HG03460 (cell line): ENCODE results near the gene TUBA3E.
"Not testable (repeated sequence)": the region's sequence is repeated elsewhere in the genome, so short reads cannot be mapped to it uniquely, and the experiment has no call there.

Experiments used
- ATAC-seq: cut with Tn5 transposase; IDR thresholded peaks from one replicate; pipeline ENCODE4 v1.9.1; 2021; ENCODE audit not compliant: unreplicated experiment

TUBA3E gene

GRCh38 chr2:130165293-130166016, 32.8 kb downstream of the TUBA3E start:
- no peak for ATAC-seq

GRCh38 chr2:130162968-130163367, 35.3 kb downstream of the TUBA3E start:
- ATAC-seq: no peak

- not testable (repeated sequence) for ATAC-seq
Observed at GRCh38 chr2:130162486-130162885, 35.8 kb downstream of the TUBA3E start.

DNA sequence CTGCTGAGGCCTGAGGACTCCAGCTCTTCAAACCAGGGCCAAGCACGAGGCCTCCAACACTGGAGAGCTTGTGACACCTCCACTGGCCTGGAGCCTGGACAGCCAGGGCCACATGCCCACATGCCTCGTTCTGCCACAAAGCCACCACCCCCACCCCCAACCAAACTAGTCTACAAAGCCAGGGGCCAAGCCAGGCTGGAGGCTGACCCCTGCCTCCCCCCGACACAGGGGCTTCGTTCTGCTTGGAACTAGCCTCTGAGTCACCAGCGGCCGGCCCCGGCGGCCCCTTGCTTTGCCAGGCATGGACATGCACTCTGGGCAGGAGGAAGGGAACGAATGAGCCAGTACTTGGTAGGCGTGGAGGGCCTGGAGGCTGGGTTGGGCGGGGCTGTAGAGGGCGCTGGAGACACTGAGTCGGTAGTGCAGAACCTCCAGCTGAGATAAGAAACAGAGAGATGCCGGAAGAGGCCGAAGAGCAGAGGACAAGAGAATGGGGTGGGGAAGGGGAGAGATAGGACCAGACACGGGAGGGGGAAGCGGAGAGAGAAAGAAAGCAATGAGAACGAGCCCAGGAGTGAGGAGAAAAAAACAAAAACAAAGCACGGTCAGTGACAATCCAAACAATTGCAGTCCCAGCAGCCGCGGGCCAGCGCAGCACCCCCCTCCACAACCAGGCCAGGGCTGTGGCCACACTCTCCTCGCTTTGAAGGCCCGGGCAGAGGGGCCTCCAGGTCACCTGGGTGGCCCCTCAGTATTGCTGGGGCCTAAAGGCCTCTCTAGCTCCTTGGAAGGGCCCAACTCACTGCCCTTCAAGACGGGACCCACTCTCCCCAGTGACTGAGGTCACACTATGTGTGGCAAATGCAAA, 37.2 kb downstream of the TUBA3E start:
- ATAC-seq: not testable (repeated sequence)

DNA sequence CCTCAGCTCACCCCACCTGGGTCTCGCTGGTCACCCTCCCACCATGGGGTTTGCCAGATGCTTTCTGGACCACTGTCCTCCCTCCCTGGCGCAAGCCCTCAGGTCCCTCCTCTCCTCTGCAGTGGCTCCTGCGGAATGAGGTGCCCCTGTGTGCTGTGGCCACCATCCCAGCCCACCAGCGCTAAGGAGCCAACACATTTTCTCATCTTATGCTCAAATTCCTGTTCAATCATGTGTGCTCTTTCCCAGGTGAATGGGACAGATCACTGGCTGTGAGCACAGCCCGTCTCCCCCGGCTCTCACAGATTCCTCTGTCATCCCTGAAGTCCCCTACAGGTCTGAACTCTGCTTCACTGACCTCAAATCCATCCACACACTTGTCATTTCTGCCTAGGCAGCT, 38.1 kb downstream of the TUBA3E start:
- no peak for ATAC-seq

GRCh38 chr2:130159376-130159775, 38.9 kb downstream of the TUBA3E start:
- not testable (repeated sequence) for ATAC-seq

- no peak for ATAC-seq
Observed at GRCh38 chr2:130158631-130159030, 39.6 kb downstream of the TUBA3E start.

DNA sequence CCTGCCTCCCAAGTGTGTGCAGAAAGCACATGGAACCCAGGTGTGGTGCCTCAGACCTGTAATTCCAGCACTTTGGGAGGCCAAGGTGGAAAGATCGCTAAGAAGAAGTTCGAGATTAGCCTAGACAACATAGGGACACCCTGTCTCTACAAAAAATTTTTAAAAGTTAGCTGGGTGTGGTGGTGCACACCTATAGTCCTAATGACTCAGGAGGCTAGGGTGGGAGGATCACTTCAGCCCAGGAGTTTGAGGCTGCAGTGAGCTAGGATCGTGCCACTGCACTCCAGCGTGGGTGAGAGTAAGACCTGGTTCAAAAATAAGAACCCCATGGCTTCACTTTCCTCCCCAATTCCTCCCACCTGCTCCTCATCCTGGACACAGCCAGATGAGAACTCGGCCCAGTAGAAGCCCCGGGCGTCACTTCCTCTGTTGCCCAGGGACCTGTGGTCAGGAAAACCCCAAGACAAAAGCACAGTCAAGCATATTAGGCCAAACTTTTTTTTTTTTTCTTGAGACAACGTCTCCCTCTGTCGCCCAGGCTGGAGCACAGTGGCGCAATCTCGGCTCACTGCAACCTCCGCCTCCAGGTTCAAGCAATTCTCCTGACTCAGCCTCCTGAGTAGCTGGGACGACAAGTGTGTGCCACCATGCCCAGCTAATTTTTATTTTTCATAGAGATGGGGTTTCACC, 40.3 kb downstream of the TUBA3E start:
- peak; percentile 87 for ATAC-seq

- ATAC-seq: peak; percentile 33
Observed at GRCh38 chr2:130157354-130157753, 40.9 kb downstream of the TUBA3E start.

DNA sequence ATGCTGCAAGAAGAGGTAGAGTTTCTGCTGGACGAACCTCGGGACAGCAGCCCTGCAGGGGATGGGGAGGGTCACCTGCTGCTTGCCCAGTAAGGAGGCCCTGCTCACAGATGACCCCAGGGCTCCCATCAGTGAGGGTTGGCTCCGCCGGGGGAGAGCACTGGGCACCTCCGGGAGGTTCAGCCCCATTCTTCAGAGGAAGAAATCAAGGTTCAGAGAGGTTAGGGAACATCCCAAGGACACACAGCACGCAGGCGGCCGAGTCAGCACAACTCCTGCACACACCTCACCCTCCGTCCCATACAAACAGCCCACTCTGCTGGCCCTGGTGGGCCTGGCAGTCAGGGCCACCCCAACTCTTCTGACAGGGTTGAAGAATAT, 41.6 kb downstream of the TUBA3E start:
- no peak for ATAC-seq

- not testable (repeated sequence) for ATAC-seq
Observed at GRCh38 chr2:130155956-130156623, 42.1 kb downstream of the TUBA3E start.

DNA sequence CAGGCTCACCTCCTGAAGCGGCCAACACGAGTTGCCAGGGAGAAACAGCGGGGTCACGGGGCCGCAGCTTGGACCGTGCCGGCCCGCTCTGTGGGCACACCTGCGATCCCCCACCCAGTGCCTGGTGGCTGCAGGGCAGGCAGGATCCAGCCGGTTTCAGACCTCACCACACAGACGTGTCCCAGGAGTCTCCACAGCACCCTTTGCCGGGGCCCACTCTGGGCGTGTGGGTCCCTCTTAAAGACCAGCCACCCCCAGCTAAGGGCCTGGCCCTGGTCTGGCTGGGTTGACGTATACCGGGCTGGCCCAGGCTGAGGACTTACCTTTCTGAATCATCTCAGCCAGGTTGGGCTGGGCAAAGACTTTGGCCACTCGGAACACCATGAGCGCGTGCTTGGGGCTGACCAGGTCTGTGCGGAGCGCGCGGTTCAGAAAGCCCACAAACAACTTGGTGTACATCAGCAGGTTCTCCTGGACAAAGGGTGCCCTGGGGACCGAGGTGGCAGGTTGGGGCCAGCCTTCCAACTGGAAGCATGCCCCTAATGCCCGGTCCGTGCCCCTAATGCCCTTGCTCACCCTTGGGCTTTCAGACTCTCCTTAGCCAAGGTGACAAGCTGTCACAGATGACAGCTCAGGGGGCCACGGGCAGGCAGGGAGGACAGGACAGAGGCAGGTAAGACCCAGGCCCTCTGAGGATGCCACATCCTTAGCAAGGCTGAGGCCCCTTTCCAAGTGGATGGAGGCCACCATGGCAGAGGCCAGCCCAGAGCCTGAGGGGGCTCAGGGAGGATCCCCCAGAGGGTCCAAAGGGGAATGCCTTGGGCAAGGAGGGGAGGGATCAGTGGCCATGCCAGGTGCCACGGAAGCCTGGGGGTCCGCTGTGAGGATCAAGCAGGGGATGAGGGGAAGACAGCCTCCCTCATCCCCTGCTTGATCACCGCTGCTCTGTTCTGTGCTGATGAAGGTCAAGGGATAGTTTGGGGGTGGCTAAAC, 43.2 kb downstream of the TUBA3E start:
- ATAC-seq: no peak

DNA sequence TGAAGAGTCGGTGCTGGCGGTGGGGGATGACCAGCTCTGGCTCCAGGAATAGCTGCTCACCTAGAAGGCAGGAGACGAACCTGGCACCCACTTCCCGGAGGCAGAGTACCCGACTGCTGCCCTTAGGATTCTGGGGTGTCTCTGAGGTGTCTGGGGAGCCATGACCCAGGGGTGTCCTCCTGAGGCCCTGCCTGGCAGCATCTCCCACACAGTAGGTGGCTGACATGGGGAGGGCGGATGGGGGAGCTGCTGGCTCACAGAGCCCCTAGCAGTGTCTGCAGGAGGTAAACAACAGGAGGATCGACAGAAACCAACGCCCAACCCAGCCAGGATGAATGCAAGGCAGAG, 43.8 kb downstream of the TUBA3E start:
- not testable (repeated sequence) for ATAC-seq

DNA sequence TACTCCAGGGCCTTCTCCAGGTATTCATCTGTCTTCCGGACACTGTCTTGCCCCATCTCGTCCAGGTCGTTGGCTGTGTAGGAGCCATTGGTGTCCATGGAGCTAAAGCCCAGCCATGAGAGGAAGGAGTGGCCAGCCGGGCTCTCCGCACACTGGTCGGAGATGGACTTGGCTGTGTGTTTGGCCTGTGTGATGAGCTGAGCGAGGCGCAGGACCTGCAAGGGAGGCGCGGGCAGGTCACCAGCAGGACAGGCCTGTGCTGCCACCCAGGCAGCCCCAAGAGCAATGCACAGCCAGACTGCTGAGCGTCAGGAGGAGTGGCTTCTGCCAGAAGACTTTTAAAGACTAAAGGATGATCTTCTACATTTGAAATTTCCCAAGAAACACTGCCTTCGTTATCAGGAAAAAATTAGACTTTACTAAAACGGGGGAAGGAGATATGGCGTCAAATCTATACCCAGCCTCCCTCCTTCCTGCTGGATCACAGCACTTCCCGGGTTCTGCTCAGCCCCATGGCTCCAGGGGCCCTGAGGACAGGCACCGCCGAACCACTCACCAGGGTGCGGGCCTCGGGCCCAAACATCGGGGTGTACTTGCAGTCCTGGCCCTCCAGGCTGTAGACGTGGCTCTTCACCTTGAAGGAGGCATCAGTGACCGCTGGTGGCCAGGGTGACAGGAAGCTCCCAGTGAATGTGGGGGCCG, 44.4 kb downstream of the TUBA3E start:
- not testable (repeated sequence) for ATAC-seq

DNA sequence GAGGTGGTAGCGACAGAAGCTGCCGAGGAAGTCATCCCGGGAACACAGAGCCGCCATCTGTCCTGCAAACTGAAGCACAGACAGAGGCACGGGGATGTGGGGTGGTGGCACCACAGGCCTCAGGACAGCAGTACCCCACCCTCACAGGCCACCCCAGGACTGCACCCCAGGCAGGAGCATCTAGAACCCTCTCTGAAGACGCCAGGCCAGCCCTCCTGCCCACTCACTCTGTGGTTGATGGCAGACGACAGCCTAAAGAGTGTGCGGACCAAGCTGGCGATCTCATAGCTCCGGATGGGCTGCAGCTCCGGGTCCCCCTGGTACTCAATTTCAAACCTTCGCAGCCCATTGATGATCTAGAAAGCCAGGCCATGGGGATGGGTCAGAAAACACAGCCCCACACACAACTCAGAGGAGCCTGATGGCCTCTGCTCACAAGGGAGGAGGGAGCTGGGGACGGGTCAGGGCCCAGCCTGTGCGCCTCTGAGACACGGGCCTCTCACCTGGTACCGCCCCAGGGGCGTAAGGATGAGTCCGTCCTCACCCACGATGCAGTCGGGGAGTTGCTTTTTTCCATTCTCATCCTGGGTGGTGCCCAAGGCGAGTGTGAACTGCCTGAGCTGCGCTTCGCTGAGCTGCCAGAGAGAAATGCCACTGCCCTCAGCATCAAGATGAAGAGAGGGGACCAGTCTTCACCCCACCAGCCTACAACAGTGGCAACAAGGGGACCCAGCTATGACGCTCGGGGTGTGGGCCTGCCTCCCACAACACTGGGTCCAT, 45.2 kb downstream of the TUBA3E start:
- ATAC-seq: no peak

DNA sequence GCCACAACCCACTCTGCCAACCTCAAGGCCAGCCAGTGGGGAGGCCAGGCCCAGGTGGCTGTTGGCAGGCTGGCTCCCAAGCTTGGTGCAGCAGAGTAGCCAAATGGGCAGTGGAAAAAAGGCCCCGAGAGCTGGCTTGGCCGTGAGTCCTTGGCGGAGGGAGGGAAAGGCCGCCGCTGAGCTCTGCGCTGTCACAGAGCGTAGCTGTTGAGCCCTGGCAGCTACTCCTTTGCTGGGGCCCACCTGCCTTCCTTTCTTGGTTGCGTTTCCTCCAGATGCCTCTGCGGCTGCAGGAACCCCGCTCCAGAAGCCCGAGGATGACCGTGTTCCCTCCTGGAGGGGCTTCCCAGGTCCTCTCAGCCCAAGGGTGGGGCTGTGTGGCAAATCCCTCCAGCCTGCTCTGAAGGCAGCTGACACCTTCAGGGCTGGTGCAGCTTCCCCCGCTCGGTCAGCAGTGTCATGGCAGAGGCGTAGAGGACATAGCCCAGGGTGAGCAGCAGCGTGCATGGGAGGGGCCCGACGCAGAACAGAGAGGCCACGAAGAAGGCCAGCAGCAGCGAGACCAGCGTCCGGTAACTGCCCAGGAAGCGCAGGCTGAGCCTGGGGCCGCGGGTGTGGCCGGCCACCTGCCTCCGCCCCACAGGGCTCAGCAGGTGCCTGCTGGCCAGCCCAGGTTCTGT, 46.0 kb downstream of the TUBA3E start:
- ATAC-seq: not testable (repeated sequence)

GRCh38 chr2:130151145-130151512, 47.1 kb downstream of the TUBA3E start:
- not testable (repeated sequence) for ATAC-seq
